ENCODE measurements around the gene HTD2. TPM values are rescaled to one million over a fixed set of nuclear protein-coding genes. Genes with fewer than 3 reads are reported as not detected.

HTD2 gene
- total RNA-seq, 4 donors from 2014 or later = 14.1 to 26.2 (median 21.7) TPM

- ATAC-seq (no peak), DNase-seq (no peak)
- H3K36me3 ChIP-seq = no peaks in the 10 kb centered on the region
- H3K27me3 ChIP-seq = no peaks in the 10 kb centered on the region
- in situ Hi-C loops (cut with MboI; ENCODE audit: low sequenced_read_pairs in 4 of 4) = loop anchor here in 2 of 4 donors (5.0 to 10.0 kb wide), 2 partner anchors 86 to 88 kb away; no protein-coding TSS in a partner anchor
- H3K27ac ChIP-seq = no peak overlapping the region
- no peaks in the 10 kb centered on the region for H3K9me3 ChIP-seq
- H3K4me3 ChIP-seq = no peak overlapping the region
- peaks cover 0 to 2% of the 10 kb centered on the region in 2 donors for H3K4me1 ChIP-seq
- TF ChIP-seq CTCF (IDR thresholded peaks at IDR 0.05 in 4 of 5, conservative IDR thresholded peaks at IDR 0.05 in 1 of 5) = no peak
- TF ChIP-seq POLR2A (IDR thresholded peaks at IDR 0.05) = no peak
- intact Hi-C loops (cut with DNase I; ENCODE audit: low total_unique reads) = no loop called here
These were observed 20.1 kb downstream of the HTD2 start for GRCh38 chr3:58326267-58326900.

- no peak for TF ChIP-seq POLR2A (IDR thresholded peaks at IDR 0.05)
- no peak for TF ChIP-seq CTCF (IDR thresholded peaks at IDR 0.05 in 4 of 5, conservative IDR thresholded peaks at IDR 0.05 in 1 of 5)
- DNase-seq (no peak), ATAC-seq (no peak)
- in situ Hi-C loops (cut with MboI; ENCODE audit: low sequenced_read_pairs in 4 of 4) = loop anchor here in 2 of 4 donors (5.0 to 10.0 kb wide), 2 partner anchors 83 to 85 kb away; no protein-coding TSS in a partner anchor
- H3K36me3 ChIP-seq = no peaks in the 10 kb centered on the region
- no peaks in the 10 kb centered on the region for H3K27me3 ChIP-seq
- no peak overlapping the region for H3K4me3 ChIP-seq
- no peak overlapping the region for H3K27ac ChIP-seq
- no peaks in the 10 kb centered on the region for H3K9me3 ChIP-seq
- intact Hi-C loops (cut with DNase I; ENCODE audit: low total_unique reads) = no loop called here
- peaks cover 9 to 16% of the 10 kb centered on the region in 2 donors for H3K4me1 ChIP-seq
These were observed 23.0 kb downstream of the HTD2 start for GRCh38 chr3:58329150-58329921.

GRCh38 chr3:58329922-58330413 is 23.6 kb downstream of the HTD2 start:
- Histone ChIP-seq H3K9me3 (no peaks in the 10 kb centered on the region), H3K27me3 (no peaks in the 10 kb centered on the region), H3K4me1 (peaks cover 15 to 22% of the 10 kb centered on the region in 2 donors), H3K36me3 (no peaks in the 10 kb centered on the region), H3K27ac (no peak overlapping the region), H3K4me3 (no peak overlapping the region)
- in situ Hi-C loops (cut with MboI; ENCODE audit: low sequenced_read_pairs in 4 of 4) (loop anchor here in 3 of 4 donors (5.0 to 10.0 kb wide), 4 partner anchors 82 to 165 kb away; partner anchors contain the start of gene KCTD6 (in 2 of the 3)), intact Hi-C loops (cut with DNase I; ENCODE audit: low total_unique reads) (loop anchor here (5.0 kb wide), 1 partner anchor 202 kb away; no protein-coding TSS in a partner anchor)
- no peak for DNase-seq
- TF ChIP-seq POLR2A (IDR thresholded peaks at IDR 0.05) = no peak
- TF ChIP-seq CTCF (IDR thresholded peaks at IDR 0.05 in 4 of 5, conservative IDR thresholded peaks at IDR 0.05 in 1 of 5) = no peak
- ATAC-seq = no peak

- Histone ChIP-seq H3K4me3 (no peak overlapping the region), H3K36me3 (no peaks in the 10 kb centered on the region), H3K9me3 (no peaks in the 10 kb centered on the region), H3K27ac (no peak overlapping the region), H3K4me1 (peaks cover 27 to 30% of the 10 kb centered on the region in 2 donors), H3K27me3 (no peaks in the 10 kb centered on the region)
- intact Hi-C loops (cut with DNase I; ENCODE audit: low total_unique reads) = loop anchor here (1.0 to 5.0 kb wide), 3 partner anchors 25 to 201 kb away; partner anchors contain the start of genes HTD2, KCTD6 and RPP14
- no peak for DNase-seq
- TF ChIP-seq POLR2A (IDR thresholded peaks at IDR 0.05) = no peak
- TF ChIP-seq CTCF (IDR thresholded peaks at IDR 0.05 in 4 of 5, conservative IDR thresholded peaks at IDR 0.05 in 1 of 5) = no peak
- in situ Hi-C loops (cut with MboI; ENCODE audit: low sequenced_read_pairs in 4 of 4) = loop anchor here in 2 of 4 donors (5.0 to 10.0 kb wide), 2 partner anchors 161 to 163 kb away; partner anchors contain the start of gene KCTD6 (in 2 of the 2)
- no peak for ATAC-seq
These were observed 25.4 kb downstream of the HTD2 start for GRCh38 chr3:58331593-58332152.

All from gastrocnemius medialis (tissue), 4 donors.